ENCODE results near the gene THTPA. TPM values are rescaled to one million over a fixed set of nuclear protein-coding genes. Genes with fewer than 3 reads are reported as not detected.

THTPA gene
- total RNA-seq, 1 experiment from 2014 or later, result 4.1 TPM

GRCh38 chr14:23572524-23572828 lies 16.4 kb downstream of the THTPA start:
- peaks cover 20% of the 10 kb centered on the region for H3K4me1 ChIP-seq (replicated peaks; ENCODE audit: insufficient read depth)
- TF ChIP-seq CTCF (conservative IDR thresholded peaks at IDR 0.05) (no peak), EZH2 (IDR thresholded peaks at IDR 0.05; ENCODE audit: low read depth) (no peak)
- BruUV-seq (replicated peaks), result no TSS peak
- intact Hi-C loops (cut with micrococcal nuclease; ENCODE audit: unreplicated experiment), result no loop called here
- no peak overlapping the region for H3K4me3 ChIP-seq
- no peak overlapping the region for H2AFZ ChIP-seq
- DNase-seq, result no peak
- no peaks in the 10 kb centered on the region for H3K9me2 ChIP-seq (ENCODE audit: insufficient read depth)
- no peak overlapping the region for H3K27ac ChIP-seq
- H3K9me3 ChIP-seq (ENCODE audit: insufficient read depth, low read depth), result no peaks in the 10 kb centered on the region
- no peaks in the 10 kb centered on the region for H3K27me3 ChIP-seq (ENCODE audit: insufficient read depth, low read depth)
- peaks cover 7% of the 10 kb centered on the region; the same call in 1 of the 2 replicates for H3F3A ChIP-seq (ENCODE audit: insufficient read depth, low read depth)
- ChIA-PET CTCF (no interaction called here), POLR2A (ENCODE audit: unreplicated experiment) (no interaction called here)
- no peak overlapping the region for H3K4me2 ChIP-seq
- H3K79me2 ChIP-seq (ENCODE audit: low read depth), result no peaks in the 10 kb centered on the region
- H4K20me1 ChIP-seq (ENCODE audit: insufficient read depth), result no peaks in the 10 kb centered on the region
- H3K36me3 ChIP-seq (ENCODE audit: low read depth), result no peaks in the 10 kb centered on the region

GRCh38 chr14:23572836-23573235 lies 16.8 kb downstream of the THTPA start:
- H3K4me3 ChIP-seq, result no peak overlapping the region
- POLR2A ChIA-PET (ENCODE audit: unreplicated experiment), result interaction anchor here (0.7 kb wide), 1 partner anchor 15 kb away, joined by 3 read pairs; no protein-coding TSS in a partner anchor
- H4K20me1 ChIP-seq (ENCODE audit: insufficient read depth), result no peaks in the 10 kb centered on the region
- peaks cover 19% of the 10 kb centered on the region for H3K4me1 ChIP-seq (replicated peaks; ENCODE audit: insufficient read depth)
- CTCF ChIA-PET, result no interaction called here
- no peaks in the 10 kb centered on the region for H3K27me3 ChIP-seq (ENCODE audit: insufficient read depth, low read depth)
- no peaks in the 10 kb centered on the region for H3K79me2 ChIP-seq (ENCODE audit: low read depth)
- no peak overlapping the region for H2AFZ ChIP-seq
- no TSS peak for BruUV-seq (replicated peaks)
- no peaks in the 10 kb centered on the region for H3K9me2 ChIP-seq (ENCODE audit: insufficient read depth)
- H3K9me3 ChIP-seq (ENCODE audit: insufficient read depth, low read depth), result no peaks in the 10 kb centered on the region
- no peak overlapping the region for H3K27ac ChIP-seq
- TF ChIP-seq EZH2 (IDR thresholded peaks at IDR 0.05; ENCODE audit: low read depth) (no peak), CTCF (conservative IDR thresholded peaks at IDR 0.05) (no peak)
- no peaks in the 10 kb centered on the region for H3K36me3 ChIP-seq (ENCODE audit: low read depth)
- intact Hi-C loops (cut with micrococcal nuclease; ENCODE audit: unreplicated experiment), result no loop called here
- peaks cover 7% of the 10 kb centered on the region; the same call in 1 of the 2 replicates for H3F3A ChIP-seq (ENCODE audit: insufficient read depth, low read depth)
- H3K4me2 ChIP-seq, result no peak overlapping the region
- no peak for DNase-seq

- peaks cover 7% of the 10 kb centered on the region; the same call in 1 of the 2 replicates for H3F3A ChIP-seq (ENCODE audit: insufficient read depth, low read depth)
- no peak overlapping the region for H2AFZ ChIP-seq
- DNase-seq, result no peak
- no peak overlapping the region for H3K4me3 ChIP-seq
- H3K9me2 ChIP-seq (ENCODE audit: insufficient read depth), result no peaks in the 10 kb centered on the region
- H4K20me1 ChIP-seq (ENCODE audit: insufficient read depth), result no peaks in the 10 kb centered on the region
- intact Hi-C loops (cut with micrococcal nuclease; ENCODE audit: unreplicated experiment), result no loop called here
- no peaks in the 10 kb centered on the region for H3K79me2 ChIP-seq (ENCODE audit: low read depth)
- no peaks in the 10 kb centered on the region for H3K9me3 ChIP-seq (ENCODE audit: insufficient read depth, low read depth)
- TF ChIP-seq CTCF (conservative IDR thresholded peaks at IDR 0.05) (no peak), EZH2 (IDR thresholded peaks at IDR 0.05; ENCODE audit: low read depth) (no peak)
- POLR2A ChIA-PET (ENCODE audit: unreplicated experiment), result interaction anchor here (0.7 kb wide), 1 partner anchor 16 kb away, joined by 3 read pairs; no protein-coding TSS in a partner anchor
- no peaks in the 10 kb centered on the region for H3K27me3 ChIP-seq (ENCODE audit: insufficient read depth, low read depth)
- no TSS peak for BruUV-seq (replicated peaks)
- H3K27ac ChIP-seq, result no peak overlapping the region
- no peaks in the 10 kb centered on the region for H3K36me3 ChIP-seq (ENCODE audit: low read depth)
- peaks cover 12% of the 10 kb centered on the region for H3K4me1 ChIP-seq (replicated peaks; ENCODE audit: insufficient read depth)
- CTCF ChIA-PET, result no interaction called here
- H3K4me2 ChIP-seq, result no peak overlapping the region
Measured at GRCh38 chr14:23573384-23574015, 17.4 kb downstream of the THTPA start.
